Esophagus (tissue), 2 donors: ENCODE measurements around the gene WDR5. TPM values are rescaled to one million over a fixed set of nuclear protein-coding genes. Genes with fewer than 3 reads are reported as not detected.
"Not testable (repeated sequence)": the region's sequence is repeated elsewhere in the genome, so short reads cannot be mapped to it uniquely, and the experiment has no call there.

Source experiments
- H3K27ac ChIP-seq, 2 donors: one replicate each; pipeline ENCODE4 v1.5.1; 2013; ENCODE audit warnings: low read depth in 2 of 2, mild to moderate bottlenecking in 2 of 2, inconsistent platforms in 1 of 2, low read length in 1 of 2, moderate library complexity in 1 of 2
- H3K27me3 ChIP-seq, 2 donors: one replicate each; pipeline ENCODE4 v1.6.1; 2013; ENCODE audit warnings: low read length in 2 of 2, control low read depth in 1 of 2, mild to moderate bottlenecking in 1 of 2; ENCODE audit not compliant: insufficient read depth in 2 of 2, control insufficient read depth in 1 of 2
- H3K36me3 ChIP-seq, 2 donors: one replicate each; pipeline ENCODE4 v1.6.1; 2013; ENCODE audit warnings: low read length in 1 of 2; ENCODE audit not compliant: control insufficient read depth in 2 of 2, insufficient read depth in 2 of 2
- H3K4me1 ChIP-seq, 2 donors: one replicate each; pipeline ENCODE4 v1.6.1; 2013; ENCODE audit warnings: low read length in 1 of 2; ENCODE audit not compliant: control insufficient read depth in 2 of 2, insufficient read depth in 2 of 2
- H3K4me3 ChIP-seq, 2 donors: one replicate each; pipeline ENCODE4 v1.5.1; 2013; ENCODE audit warnings: low read length in 2 of 2, mild to moderate bottlenecking in 2 of 2, low read depth in 1 of 2, moderate library complexity in 1 of 2
- H3K9me3 ChIP-seq, 2 donors: one replicate each; pipeline ENCODE4 v1.6.1; 2013; ENCODE audit warnings: mild to moderate bottlenecking in 2 of 2, low read depth in 1 of 2, low read length in 1 of 2, moderate library complexity in 1 of 2; ENCODE audit not compliant: control insufficient read depth in 2 of 2, insufficient read depth in 1 of 2
- WGBS, 2 donors: extraction: QIAGEN DNeasy Blood & Tissue Kit; methylation state at CpG; one replicate each; pipeline ENCODE4 v1.1.7; 2013; 5-methylcytosine and 5-hydroxymethylcytosine counted together
- polyA plus RNA-seq, 2 donors: library from polyadenylated mRNA; stranded (reverse); fragments of 200-250 nt; gene quantifications; one replicate each; pipeline ENCODE4 v1.2.3, GENCODE V29; 2013
- donor health status: healthy with polysubstance abuse.
- donor health status: Bipolar disorder and iron deficiency.

WDR5 gene
- polyA plus RNA-seq, result 10 to 100 TPM; 17.3 to 21.1 TPM

DNA sequence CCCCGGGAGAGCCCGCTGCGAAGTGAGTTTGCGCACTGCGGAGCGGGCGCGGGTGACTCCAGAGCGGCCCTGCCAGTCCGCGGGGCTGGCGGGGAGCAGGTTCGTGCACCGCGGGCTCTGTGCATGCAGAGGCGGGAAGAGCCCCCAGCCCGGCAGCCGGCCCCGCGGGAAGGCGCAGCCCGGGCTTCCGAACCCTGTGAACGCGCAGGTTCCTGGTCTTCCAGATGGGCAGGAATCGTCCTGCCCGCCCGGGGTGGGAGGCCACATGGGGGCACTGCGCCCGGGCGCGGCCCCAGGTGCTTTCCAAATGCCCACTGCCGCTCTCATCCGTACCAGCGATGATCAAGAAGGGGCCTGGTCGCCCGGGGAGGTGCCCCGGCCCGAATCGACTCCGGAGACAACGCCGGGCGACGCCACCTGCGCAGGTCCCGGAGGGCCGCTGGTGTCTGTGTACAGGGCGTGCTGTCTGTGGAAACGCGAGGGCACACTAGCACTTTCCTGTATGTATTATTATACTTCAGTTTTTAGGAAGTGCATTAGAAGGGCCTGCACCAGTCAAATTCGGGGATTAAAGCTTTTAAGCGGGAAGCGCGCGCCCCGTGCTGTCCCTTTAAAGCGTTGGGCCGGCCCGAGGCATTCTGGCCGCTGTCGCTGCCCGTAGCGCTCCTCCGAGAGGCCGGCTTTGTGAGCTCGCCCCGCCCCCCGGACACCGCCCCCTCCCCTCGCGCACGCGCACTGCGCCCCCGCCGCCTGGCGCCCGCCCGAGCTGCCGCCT lies at the start of gene WDR5:
Gene WDR5, plus strand, starts transcription at position 740 of the 775 bp plus-strand sequence. CDS start 3,796 bp downstream, outside the sequence.
- 0% methylated on average over 67 to 81 of the region's 81 CpGs for WGBS, 2 donors
- Histone ChIP-seq H3K36me3 (peaks cover 0 to 8% of the 10 kb centered on the region in 2 donors), H3K27ac (peak within 1 kb of the TSS; percentile 91 to 94), H3K4me1 (peaks cover 16 to 25% of the 10 kb centered on the region in 2 donors), H3K4me3 (peak within 1 kb of the TSS; percentile 67 to 89), H3K9me3 (no peaks in the 10 kb centered on the region), H3K27me3 (no peaks in the 10 kb centered on the region)

DNA sequence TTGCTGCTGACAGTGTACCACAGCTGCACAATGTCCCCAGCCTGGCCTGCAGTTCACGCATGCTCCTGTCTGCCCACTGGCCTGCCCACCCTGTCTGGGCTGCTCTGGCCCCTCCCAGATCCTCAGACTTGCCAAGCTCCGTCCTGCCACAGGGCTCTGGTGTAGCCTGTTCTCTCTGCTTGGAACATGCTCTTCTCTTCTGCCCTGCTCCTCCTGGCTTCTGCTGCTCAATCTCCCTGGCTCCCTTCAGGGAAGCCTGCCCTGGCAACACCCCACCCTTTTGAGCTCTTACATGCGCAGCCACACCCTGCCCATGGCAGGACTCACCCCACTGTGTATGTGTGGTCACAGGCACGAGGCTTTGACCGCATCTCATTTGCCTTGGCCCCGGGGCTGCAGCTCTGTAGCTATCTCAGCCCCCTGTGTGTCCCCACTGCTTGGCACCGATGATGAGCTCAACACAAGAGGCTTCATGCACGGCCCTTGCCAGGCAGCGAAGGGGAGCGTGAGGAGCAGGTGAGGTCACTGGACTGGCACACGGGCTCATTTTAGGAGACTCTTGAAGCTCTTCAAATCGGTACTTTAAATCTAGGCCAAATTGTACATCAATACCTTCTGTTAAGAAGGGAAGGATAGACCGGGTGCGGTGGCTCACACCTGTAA lies 47.7 kb upstream of the WDR5 start:
- peaks cover 0 to 3% of the 10 kb centered on the region in 2 donors for H3K9me3 ChIP-seq
- peaks cover 0 to 2% of the 10 kb centered on the region in 2 donors for H3K27me3 ChIP-seq
- peak overlapping the region in 1 of 2 donors; percentile 23 for H3K27ac ChIP-seq
- H3K4me3 ChIP-seq, result no peak overlapping the region
- WGBS, 2 donors, result 65 to 68% methylated on average over 14 of the region's 14 CpGs
- peaks cover 0 to 7% of the 10 kb centered on the region in 2 donors for H3K4me1 ChIP-seq
- H3K36me3 ChIP-seq, result no peaks in the 10 kb centered on the region

GRCh38 chr9:134089972-134090371 lies 45.9 kb upstream of the WDR5 start:
- Histone ChIP-seq H3K27ac (no peak overlapping the region), H3K9me3 (peaks cover 0 to 3% of the 10 kb centered on the region in 2 donors), H3K4me3 (no peak overlapping the region), H3K36me3 (no peaks in the 10 kb centered on the region), H3K27me3 (peaks cover 0 to 2% of the 10 kb centered on the region in 2 donors), H3K4me1 (peaks cover 0 to 7% of the 10 kb centered on the region in 2 donors)
- WGBS, 2 donors, result 65 to 74% methylated on average over 4 of the region's 4 CpGs

DNA sequence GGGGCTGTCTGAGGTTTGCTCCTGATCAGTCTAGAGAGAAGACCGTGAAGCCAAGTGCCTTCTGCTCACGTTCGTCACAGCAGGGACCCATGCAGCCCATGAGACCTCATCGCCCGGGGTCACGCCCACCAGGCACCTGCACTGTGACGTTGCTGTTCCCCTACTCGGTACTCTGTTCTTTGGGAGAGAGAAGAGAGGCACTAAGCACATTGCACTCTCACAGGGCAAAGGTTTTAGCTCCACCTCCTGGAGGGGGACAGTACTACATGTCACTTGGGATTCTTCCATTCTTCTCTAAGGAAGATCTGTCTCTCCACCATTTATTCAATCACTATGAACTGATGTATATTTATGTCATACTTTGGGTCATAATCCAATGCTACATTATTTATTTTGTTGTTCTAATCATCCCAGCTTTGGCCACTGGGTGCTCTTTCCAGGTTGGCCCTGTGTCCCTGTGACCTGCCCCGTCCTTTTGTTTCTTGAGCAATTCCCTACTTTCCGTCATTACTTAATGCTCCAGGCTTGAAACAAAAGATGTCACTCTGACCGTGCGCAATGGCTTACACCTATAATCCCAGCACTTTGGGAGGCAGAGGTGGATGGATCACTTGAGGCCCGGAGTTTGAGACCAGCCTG lies 36.6 kb upstream of the WDR5 start:
- Histone ChIP-seq H3K4me3 (no peak overlapping the region), H3K27ac (no peak overlapping the region), H3K27me3 (no peaks in the 10 kb centered on the region), H3K36me3 (no peaks in the 10 kb centered on the region), H3K4me1 (no peaks in the 10 kb centered on the region), H3K9me3 (peaks cover 0 to 3% of the 10 kb centered on the region in 2 donors)
- 38 to 46% methylated on average over 13 of the region's 13 CpGs for WGBS, 2 donors

DNA sequence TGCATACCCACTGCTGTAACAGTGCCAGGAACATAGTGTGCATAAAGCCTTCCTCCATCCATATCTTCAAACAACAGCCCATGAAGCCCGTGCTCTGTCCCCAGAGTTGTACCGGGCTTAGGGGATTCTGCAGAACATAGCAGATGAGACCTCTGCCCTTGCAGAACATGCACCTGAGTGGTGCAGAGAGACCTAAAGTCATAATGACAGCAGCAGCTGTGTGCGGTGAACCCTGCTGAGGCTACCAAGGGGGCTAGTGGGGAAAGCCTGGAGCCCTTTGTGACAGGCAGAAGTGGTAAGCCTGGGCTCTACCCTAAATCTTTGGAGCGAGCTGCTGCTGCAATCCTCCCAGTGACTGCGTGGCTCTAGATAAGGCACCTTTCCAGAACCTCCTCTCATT lies 35.8 kb upstream of the WDR5 start:
- Histone ChIP-seq H3K27me3 (no peaks in the 10 kb centered on the region), H3K9me3 (peaks cover 0 to 3% of the 10 kb centered on the region in 2 donors), H3K4me3 (no peak overlapping the region), H3K27ac (no peak overlapping the region), H3K4me1 (no peaks in the 10 kb centered on the region), H3K36me3 (no peaks in the 10 kb centered on the region)
- 86 to 89% methylated on average over 5 of the region's 5 CpGs for WGBS, 2 donors

DNA sequence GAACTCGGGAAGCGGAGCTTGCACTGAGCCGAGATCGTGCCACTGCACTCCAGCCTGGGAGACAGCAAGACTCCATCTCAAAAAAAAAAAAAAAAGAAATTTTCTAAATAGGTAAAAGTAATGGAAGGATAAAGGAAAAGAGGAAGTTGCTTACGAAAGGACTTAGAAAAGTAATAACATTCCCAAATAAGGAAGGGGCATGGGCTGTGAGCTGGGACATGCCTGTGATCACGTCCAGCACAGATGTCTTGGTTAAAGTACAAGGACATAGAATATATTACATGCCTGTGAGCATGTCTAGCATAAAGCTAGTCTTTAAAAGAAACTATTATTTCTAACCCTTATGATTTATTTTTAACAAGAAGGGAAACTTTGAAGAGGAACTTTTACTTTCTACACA lies 34.7 kb upstream of the WDR5 start:
- WGBS, 2 donors, result 61 to 72% methylated on average over 6 of the region's 6 CpGs

DNA sequence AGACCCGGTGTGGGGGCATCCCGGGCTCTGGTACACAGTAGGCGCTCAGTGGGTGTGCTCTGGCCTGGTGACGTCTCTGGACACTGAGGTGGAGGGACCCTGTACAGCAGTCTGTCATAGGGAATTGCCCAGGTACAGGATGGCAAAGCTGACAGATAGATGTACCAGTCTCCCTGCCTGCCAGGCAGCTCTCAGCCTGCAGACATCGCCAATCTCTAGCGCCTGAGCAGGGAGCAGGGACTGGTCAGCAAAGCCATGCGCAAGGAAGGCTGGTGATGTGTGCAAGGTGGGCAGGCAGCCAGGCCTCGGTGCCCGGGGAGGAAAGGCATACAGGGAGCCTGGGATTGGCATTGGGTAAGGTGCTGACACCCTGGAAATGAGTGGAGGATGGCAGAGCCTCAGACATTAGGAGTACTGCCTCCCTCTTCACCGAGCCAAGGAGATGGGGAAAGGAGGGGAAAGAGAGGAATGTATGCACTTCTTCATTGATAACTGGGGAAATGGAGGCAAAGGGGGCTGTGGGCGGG lies 34.2 kb upstream of the WDR5 start:
- H3K9me3 ChIP-seq, result peaks cover 0 to 3% of the 10 kb centered on the region in 2 donors
- no peaks in the 10 kb centered on the region for H3K27me3 ChIP-seq
- WGBS, 2 donors, result 58 to 64% methylated on average over 11 of the region's 11 CpGs
- no peaks in the 10 kb centered on the region for H3K4me1 ChIP-seq
- H3K27ac ChIP-seq, result no peak overlapping the region
- no peak overlapping the region for H3K4me3 ChIP-seq
- no peaks in the 10 kb centered on the region for H3K36me3 ChIP-seq

More for the DNA sequence above, 34.7 kb upstream of the WDR5 start:
- H3K4me3 ChIP-seq, H3K27ac ChIP-seq, H3K36me3 ChIP-seq, H3K27me3 ChIP-seq, H3K4me1 ChIP-seq, H3K9me3 ChIP-seq: not testable (repeated sequence)

GRCh38 chr9:134103391-134103998 lies 32.4 kb upstream of the WDR5 start:
- peaks cover 0 to 3% of the 10 kb centered on the region in 2 donors for H3K9me3 ChIP-seq
- WGBS, 2 donors, result 73 to 77% methylated on average over 5 of the region's 5 CpGs
- no peaks in the 10 kb centered on the region for H3K36me3 ChIP-seq
- H3K4me1 ChIP-seq, result no peaks in the 10 kb centered on the region
- no peak overlapping the region for H3K27ac ChIP-seq
- no peaks in the 10 kb centered on the region for H3K27me3 ChIP-seq
- no peak overlapping the region for H3K4me3 ChIP-seq

- Histone ChIP-seq H3K9me3 (no peaks in the 10 kb centered on the region), H3K27ac (no peak overlapping the region), H3K36me3 (no peaks in the 10 kb centered on the region), H3K4me1 (no peaks in the 10 kb centered on the region), H3K4me3 (no peak overlapping the region), H3K27me3 (no peaks in the 10 kb centered on the region)
- 73 to 83% methylated on average over 9 of the region's 9 CpGs for WGBS, 2 donors
These were observed 24.8 kb upstream of the WDR5 start for GRCh38 chr9:134111064-134111463.
